Liver (tissue), 5 donors: ENCODE results near the gene EHD1. TPM values are rescaled to one million over a fixed set of nuclear protein-coding genes. Genes with fewer than 3 reads are reported as not detected.

Source experiments
- polyA plus RNA-seq, 2 donors: library from polyadenylated mRNA; stranded (reverse) in 1 of 2; unstranded in 1 of 2; fragments of 200-250 nt in 1 of 2; fragments of >200 nt in 1 of 2; fragmentation: Nextera tagmentation in 1 of 2; extraction: Ambion mirVana in 1 of 2; gene quantifications; one replicate each; pipeline versions ENCODE4 v1.2.1 to v1.2.3, GENCODE V29; 2013 to 2015
- small RNA-seq: library from RNA; depleted of rRNA; stranded (forward); fragments of <200 nt; gene quantifications from one replicate; pipeline ENCODE3, GENCODE V24; 2014
- total RNA-seq, 2 donors: library from RNA; depleted of rRNA; stranded (reverse); fragments of >200 nt; gene quantifications; one replicate each; pipeline ENCODE4 v1.2.3, GENCODE V29; 2014
- donor health status: healthy.
- donor health status: healthy.
- donor health status: healthy.

The EHD1 gene
- total and polyA plus RNA-seq, 4 donors, result 8.3 to 36.4 (median 19.2) TPM

Small RNA genes within 50 kb of the gene (small RNA-seq; reads per million reads assigned to genes)
- gene MIR6749 (not detected), gene MIR6750 (not detected)

Other genes starting within 250 kb of the EHD1 start
- gene NRXN2, start 155.4 kb downstream of the EHD1 start, total RNA-seq, result under 1 TPM; 0.17 to 0.79 TPM
- 1 to 10 TPM; 2.1 to 2.8 TPM for gene NRXN2, start 155.4 kb downstream of the EHD1 start, polyA plus RNA-seq
- 10 to 100 TPM; 12.1 to 14.9 TPM for gene RASGRP2, start 134.5 kb downstream of the EHD1 start, total RNA-seq
- 1 to 10 TPM; 2.7 to 5.2 TPM for gene RASGRP2, start 134.5 kb downstream of the EHD1 start, polyA plus RNA-seq
- 1 to 10 TPM in 1 of 2 donors, under 1 TPM in 1; 0.23 to 1.3 TPM for gene PYGM, start 118.6 kb downstream of the EHD1 start, total RNA-seq
- under 1 TPM; 0.26 to 0.32 TPM for gene PYGM, start 118.6 kb downstream of the EHD1 start, polyA plus RNA-seq
- 100 to 1,000 TPM in 1 of 2 donors, 10 to 100 TPM in 1; 46.2 to 135 TPM for gene SF1, start 100.1 kb downstream of the EHD1 start, total RNA-seq
- 10 to 100 TPM; 44.9 to 54.0 TPM for gene SF1, start 100.1 kb downstream of the EHD1 start, polyA plus RNA-seq
- 1 to 10 TPM; 4.6 to 6.9 TPM for gene MAP4K2, start 75.4 kb downstream of the EHD1 start, total RNA-seq
- gene MAP4K2, start 75.4 kb downstream of the EHD1 start, polyA plus RNA-seq, result 1 to 10 TPM; 2.1 to 2.3 TPM
- gene MEN1, start 68.1 kb downstream of the EHD1 start, total RNA-seq, result 10 to 100 TPM; 12.1 to 15.1 TPM
- gene MEN1, start 68.1 kb downstream of the EHD1 start, polyA plus RNA-seq, result 10 to 100 TPM in 1 of 2 donors, 1 to 10 TPM in 1; 9.0 to 14.7 TPM
- 1 to 10 TPM in 1 of 2 donors, under 1 TPM in 1; 0.75 to 1.2 TPM for gene CDC42BPG, start 34.0 kb downstream of the EHD1 start, total RNA-seq
- under 1 TPM; 0.18 to 0.40 TPM for gene CDC42BPG, start 34.0 kb downstream of the EHD1 start, polyA plus RNA-seq
- gene ATG2A, start 38.6 kb upstream of the EHD1 start, total RNA-seq, result 10 to 100 TPM; 18.3 to 27.8 TPM
- gene ATG2A, start 38.6 kb upstream of the EHD1 start, polyA plus RNA-seq, result 10 to 100 TPM; 15.6 to 34.1 TPM
- gene PPP2R5B, start 46.1 kb upstream of the EHD1 start, total RNA-seq, result 1 to 10 TPM; 5.3 to 6.6 TPM
- 1 to 10 TPM; 2.9 to 4.9 TPM for gene PPP2R5B, start 46.1 kb upstream of the EHD1 start, polyA plus RNA-seq
- gene GPHA2, start 57.3 kb upstream of the EHD1 start, total RNA-seq, result not detected
- not detected for gene GPHA2, start 57.3 kb upstream of the EHD1 start, polyA plus RNA-seq
- not detected for gene MAJIN, start 93.5 kb upstream of the EHD1 start, total RNA-seq
- under 1 TPM; 0.09 to 0.31 TPM for gene MAJIN, start 93.5 kb upstream of the EHD1 start, polyA plus RNA-seq
- 1 to 10 TPM in 1 of 2 donors, under 1 TPM in 1; 0.51 to 1.2 TPM for gene BATF2, start 118.3 kb upstream of the EHD1 start, total RNA-seq
- gene BATF2, start 118.3 kb upstream of the EHD1 start, polyA plus RNA-seq, result 1 to 10 TPM; 1.6 to 3.2 TPM
- gene ARL2, start 135.5 kb upstream of the EHD1 start, total RNA-seq, result 10 to 100 TPM; 10.8 to 17.1 TPM
- gene ARL2, start 135.5 kb upstream of the EHD1 start, polyA plus RNA-seq, result 10 to 100 TPM; 12.9 to 19.5 TPM
- gene SNX15, start 148.8 kb upstream of the EHD1 start, total RNA-seq, result 1 to 10 TPM; 4.5 to 7.2 TPM
- gene SNX15, start 148.8 kb upstream of the EHD1 start, polyA plus RNA-seq, result 1 to 10 TPM; 4.8 to 6.7 TPM
- 1 to 10 TPM; 3.8 to 7.9 TPM for gene SAC3D1, start 162.6 kb upstream of the EHD1 start, total RNA-seq
- 1 to 10 TPM; 6.1 to 7.4 TPM for gene SAC3D1, start 162.6 kb upstream of the EHD1 start, polyA plus RNA-seq
- 1 to 10 TPM; 1.2 to 2.1 TPM for gene NAALADL1, start 179.9 kb upstream of the EHD1 start, total RNA-seq
- 1 to 10 TPM; 1.6 to 1.7 TPM for gene NAALADL1, start 179.9 kb upstream of the EHD1 start, polyA plus RNA-seq
- 10 to 100 TPM in 1 of 2 donors, under 1 TPM in 1; 0.17 to 12.0 TPM for gene CDCA5, start 205.4 kb upstream of the EHD1 start, total RNA-seq
- gene CDCA5, start 205.4 kb upstream of the EHD1 start, polyA plus RNA-seq, result 1 to 10 TPM in 1 of 2 donors, under 1 TPM in 1; 0.72 to 2.7 TPM
- gene ZFPL1, start 205.6 kb upstream of the EHD1 start, total RNA-seq, result 10 to 100 TPM; 12.3 to 14.4 TPM
- 10 to 100 TPM; 18.1 to 19.2 TPM for gene ZFPL1, start 205.6 kb upstream of the EHD1 start, polyA plus RNA-seq
- gene VPS51, start 217.6 kb upstream of the EHD1 start, total RNA-seq, result 100 to 1,000 TPM; 102 to 158 TPM
- gene VPS51, start 217.6 kb upstream of the EHD1 start, polyA plus RNA-seq, result 10 to 100 TPM; 33.2 to 66.0 TPM
- gene TM7SF2, start 233.3 kb upstream of the EHD1 start, total RNA-seq, result 100 to 1,000 TPM in 1 of 2 donors, 10 to 100 TPM in 1; 69.4 to 337 TPM
- gene TM7SF2, start 233.3 kb upstream of the EHD1 start, polyA plus RNA-seq, result 100 to 1,000 TPM in 1 of 2 donors, 10 to 100 TPM in 1; 39.0 to 109 TPM
- gene ZNHIT2, start 239.1 kb upstream of the EHD1 start, total RNA-seq, result 1 to 10 TPM; 2.2 to 4.9 TPM
- gene ZNHIT2, start 239.1 kb upstream of the EHD1 start, polyA plus RNA-seq, result 10 to 100 TPM in 1 of 2 donors, 1 to 10 TPM in 1; 7.4 to 13.9 TPM
- 100 to 1,000 TPM; 199 to 332 TPM for gene FAU, start 243.5 kb upstream of the EHD1 start, total RNA-seq
- gene FAU, start 243.5 kb upstream of the EHD1 start, polyA plus RNA-seq, result 100 to 1,000 TPM; 393 to 535 TPM
- gene MRPL49, start 243.7 kb upstream of the EHD1 start, total RNA-seq, result 10 to 100 TPM; 31.7 to 39.2 TPM
- 10 to 100 TPM; 31.1 to 47.2 TPM for gene MRPL49, start 243.7 kb upstream of the EHD1 start, polyA plus RNA-seq